ENCODE data around the gene NUP88.

The NUP88 gene

DNA sequence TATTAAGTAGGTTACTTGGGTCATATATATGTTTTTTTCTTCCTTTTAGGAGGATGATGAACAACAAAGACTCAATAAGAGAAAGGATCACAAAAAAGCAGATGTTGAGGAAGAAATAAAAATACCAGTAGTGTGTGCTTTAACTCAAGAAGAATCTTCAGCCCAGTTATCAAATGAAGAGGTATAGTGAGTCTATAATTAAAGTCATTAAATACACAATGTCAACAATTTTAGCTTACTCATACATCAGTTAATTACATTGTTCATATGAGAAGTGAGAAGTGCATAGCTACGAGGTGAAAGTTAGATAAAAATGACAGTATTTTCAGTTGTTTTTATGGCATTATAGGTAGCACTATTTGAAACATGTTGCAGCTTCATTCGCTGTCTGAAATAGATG, 65.2 kb downstream of the NUP88 start:
- DNase-seq, result no peak

GRCh38 chr17:5352681-5353289, 66.7 kb downstream of the NUP88 start:
- no peak for DNase-seq

DNA sequence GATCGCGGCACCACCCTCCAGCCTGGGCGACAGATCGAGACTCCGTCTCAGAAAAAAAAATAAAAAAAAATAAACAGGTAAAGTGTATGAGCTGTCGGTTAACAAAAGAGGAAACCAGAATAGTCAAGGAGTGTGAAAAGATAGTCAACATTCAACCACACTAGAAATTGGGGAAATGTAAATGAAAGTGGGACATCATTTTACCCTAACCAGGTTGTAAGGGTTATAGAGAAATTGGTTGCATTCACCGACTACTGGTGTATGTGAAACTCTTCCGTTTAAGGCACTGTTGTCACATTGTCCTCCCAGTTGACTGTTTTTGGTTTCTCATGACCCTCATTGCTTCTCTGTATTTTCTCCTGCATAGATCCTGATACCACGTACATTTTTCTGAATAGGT, 74.5 kb downstream of the NUP88 start:
- DNase-seq, result no peak

Data from inflammatory macrophage (primary cell).